GM18511 (cell line): ENCODE data around the gene AP2A2.

Experiments used
- ATAC-seq: cut with Tn5 transposase; IDR thresholded peaks from one replicate; pipeline ENCODE4 v1.9.1; 2021; ENCODE audit warnings: mild to moderate bottlenecking, moderate library complexity; ENCODE audit not compliant: unreplicated experiment

Gene AP2A2

DNA sequence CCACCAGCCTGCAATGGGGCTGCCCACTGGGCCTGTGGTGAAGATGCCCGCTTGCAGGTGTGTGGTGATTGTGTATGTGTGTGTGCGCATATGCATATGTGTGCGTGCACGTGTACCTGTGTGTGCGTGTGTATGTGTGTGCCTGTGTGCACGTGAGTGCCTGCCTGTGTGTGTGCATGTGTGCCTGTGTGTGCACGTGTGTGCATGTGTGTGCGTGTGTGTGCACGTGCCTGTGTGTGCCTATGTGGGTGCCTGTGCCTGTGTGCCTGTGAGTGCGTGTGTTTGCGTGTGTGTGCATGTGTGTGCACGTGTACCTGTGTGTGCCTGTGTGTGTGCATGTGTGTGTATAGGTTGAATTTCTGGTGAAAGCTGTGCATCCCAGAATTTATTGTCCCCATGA lies 113.3 kb downstream of the AP2A2 start:
- no peak for ATAC-seq

DNA sequence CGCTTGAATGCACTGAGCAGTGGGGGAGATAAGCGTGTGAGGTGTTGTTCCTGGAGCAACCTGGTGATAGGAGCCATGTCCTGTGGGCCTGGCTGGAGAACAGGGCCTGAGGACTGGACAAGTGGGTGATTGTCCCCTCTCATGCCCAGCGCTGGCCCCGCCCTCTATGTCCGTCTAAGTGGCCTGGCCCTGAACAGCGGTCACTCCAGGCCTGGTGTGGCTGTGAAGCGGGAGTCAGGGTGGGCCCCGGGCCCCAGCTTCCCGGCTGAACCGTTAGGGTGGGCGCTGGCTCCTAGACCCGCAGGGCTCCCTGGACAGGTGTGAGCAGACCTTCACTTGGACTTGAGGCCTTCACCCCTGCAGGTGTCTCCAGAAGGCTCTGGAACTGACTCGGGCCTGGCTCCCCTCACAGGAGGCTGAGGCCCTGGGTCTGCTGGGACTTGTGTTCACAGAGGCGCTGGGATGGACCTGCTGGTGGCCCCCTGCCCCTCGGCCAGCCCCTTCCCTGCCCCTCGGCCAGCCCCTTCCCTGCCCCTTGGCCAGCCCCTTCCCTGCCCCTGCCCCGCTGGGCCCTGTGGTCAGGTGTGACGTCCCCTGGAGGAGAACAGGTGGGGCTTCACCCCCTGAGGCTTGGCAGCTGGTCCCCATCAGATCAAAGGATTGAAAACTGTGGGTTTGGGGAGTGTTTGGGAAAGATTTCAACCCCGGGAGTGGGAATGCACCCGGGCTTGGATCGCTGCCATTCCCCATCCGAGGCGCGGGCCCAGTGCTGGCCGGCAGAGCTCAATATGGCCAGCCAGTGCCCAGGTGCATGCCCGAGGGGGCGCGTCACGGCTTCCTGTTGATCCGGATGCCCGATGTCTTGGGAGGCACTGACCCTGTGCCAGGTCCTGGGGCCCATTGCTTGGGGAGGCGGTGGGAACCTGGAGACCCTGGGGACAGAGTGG lies 114.1 kb downstream of the AP2A2 start:
- no peak for ATAC-seq

DNA sequence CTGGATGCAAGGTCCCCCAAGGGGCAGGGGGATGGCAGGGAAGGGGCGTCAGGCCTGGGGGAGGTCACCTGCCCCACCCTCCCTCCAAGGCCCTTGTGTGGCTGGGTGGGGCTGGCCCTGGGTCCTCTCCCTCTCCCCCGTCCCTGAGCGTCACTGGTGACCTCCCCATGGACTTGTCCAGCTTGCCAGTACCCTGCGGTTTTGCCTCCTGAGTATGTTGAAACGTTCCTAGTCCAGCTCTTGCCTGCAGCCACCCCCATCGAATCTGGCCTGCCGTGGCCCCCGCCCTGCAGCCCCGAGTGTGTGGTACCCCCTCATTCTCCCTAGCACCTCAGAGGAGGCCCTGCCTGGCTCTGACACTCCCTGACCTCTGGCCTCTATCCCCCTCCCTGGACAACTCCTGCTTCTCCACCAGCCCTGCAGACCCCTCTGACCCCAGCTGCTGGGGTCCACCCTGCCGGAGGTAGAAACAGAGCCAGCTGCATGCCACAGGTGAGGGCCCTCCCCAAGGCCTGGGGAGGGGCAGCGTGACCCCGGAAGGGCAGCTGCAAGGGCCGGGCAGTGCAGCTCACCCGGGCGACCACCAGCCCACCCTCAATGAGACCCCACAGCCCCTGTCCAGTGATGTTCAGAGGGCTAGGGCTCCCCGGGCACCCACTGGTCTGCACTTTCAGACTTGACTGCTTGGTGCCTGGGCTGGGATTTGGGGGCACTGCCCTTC lies 114.9 kb downstream of the AP2A2 start:
- ATAC-seq, result no peak

DNA sequence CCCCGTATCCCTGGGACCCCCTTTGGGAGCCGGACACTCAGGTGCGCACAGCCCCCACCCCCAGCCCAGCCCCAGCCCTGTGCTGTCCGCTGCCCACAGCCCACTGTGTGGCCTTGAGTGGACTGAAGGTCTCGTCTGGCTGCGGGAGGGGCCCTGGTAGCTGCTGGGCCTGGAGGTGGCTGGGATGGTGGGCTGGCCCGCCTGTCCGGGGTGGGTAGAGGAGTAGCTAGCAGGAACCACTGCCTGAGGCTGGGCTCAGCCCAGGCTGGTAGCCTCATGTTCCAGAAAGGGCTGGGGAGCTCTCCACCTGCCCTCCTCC lies 115.4 kb downstream of the AP2A2 start:
- no peak for ATAC-seq

DNA sequence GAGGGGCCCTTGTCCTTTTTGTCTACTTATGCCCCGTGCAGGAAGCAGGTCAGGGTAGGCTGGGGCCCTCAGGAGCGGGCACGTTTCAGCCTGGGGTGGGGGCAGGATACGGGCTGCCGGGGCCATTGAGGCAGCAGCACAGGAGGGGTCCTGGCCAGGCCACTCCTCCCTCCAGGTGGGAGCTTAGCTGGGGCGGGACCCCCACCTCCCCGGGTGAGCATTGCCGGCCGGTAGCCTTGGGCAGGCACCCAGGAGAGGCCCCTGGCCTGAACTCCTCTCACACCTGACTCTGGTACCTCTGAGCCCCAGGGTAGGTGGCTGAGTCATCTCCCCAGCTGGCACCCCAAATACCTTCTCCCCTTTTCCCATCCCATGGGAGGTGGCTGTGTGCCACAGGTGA lies 115.8 kb downstream of the AP2A2 start:
- ATAC-seq, result no peak

DNA sequence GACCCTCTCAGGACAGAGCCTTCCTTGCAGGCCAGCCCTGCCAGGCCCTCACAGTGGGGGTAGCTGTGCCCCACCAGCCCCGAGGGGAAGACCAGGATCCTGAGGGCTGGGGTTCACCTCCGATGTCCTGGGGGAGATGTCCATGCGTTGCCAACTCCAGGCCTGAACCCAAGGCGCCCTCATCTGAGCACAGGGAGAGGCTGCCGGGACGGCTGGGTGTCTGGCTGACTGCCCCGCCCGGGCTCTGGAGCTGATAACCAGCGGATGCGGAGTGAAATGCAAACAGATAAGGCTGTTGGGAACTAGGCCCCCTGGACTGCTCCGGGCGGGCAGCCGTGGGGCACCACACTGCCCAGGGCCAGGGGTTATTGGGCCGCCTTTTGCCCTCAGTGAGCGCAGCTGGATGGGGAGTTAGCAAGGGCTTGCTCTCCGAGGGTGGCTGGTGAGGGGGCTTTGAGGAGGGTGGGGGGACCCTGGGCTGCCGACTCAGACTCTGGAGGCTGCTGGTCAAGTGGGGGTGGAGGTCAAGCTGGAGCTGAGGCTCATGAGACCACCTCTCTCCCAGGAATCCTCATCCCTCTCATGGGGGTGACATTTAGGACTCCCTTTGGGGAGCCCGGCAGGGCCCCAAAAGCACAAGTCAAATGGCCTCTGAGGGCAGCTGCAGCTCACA lies 116.4 kb downstream of the AP2A2 start:
- ATAC-seq, result no peak

DNA sequence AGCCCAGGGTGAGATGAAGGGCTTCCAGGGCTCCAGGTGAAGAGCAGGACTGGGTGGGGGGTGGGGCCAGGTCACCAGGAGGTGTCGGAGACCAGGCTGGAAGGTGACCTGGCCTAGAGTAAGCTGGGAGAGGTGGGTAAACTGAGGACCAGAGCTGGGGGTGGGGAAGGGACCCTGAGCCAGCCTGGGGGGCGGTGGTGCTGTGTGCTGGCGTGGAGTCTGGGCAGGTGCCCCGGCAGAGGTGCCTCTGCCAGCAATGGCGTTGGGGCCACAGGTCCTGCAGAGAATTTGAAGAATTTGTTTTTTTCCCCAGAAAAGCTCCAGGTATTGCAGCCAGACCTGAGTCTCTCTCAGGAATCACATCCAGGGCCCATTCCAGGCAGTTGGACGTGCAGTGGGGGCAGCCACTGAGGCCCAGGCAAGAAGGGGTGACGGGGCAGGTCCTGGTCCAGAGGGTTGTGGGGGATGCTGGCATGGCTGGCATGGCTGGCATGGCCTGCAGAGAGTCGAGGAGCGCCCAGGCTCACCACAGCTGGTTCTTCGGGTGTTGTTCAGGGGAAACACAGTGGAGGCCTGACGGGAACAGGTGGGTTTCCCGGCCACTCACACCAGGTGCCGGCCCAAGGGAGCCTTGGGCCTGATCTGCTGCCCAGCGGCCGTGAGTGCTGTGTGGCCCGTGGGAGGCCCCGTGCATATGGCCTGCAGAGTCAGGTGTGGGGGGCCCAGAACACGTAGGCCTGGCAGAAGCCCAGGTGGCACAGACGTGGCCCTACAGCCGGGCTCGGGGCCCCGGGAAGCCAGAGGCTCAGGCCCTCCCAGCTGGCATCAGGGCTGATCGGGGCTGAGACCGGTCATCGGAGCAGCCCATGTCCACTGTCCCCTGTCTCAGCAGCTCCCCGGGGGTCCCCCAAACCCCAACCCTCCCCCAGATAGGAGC lies 117.2 kb downstream of the AP2A2 start:
- ATAC-seq, result no peak

DNA sequence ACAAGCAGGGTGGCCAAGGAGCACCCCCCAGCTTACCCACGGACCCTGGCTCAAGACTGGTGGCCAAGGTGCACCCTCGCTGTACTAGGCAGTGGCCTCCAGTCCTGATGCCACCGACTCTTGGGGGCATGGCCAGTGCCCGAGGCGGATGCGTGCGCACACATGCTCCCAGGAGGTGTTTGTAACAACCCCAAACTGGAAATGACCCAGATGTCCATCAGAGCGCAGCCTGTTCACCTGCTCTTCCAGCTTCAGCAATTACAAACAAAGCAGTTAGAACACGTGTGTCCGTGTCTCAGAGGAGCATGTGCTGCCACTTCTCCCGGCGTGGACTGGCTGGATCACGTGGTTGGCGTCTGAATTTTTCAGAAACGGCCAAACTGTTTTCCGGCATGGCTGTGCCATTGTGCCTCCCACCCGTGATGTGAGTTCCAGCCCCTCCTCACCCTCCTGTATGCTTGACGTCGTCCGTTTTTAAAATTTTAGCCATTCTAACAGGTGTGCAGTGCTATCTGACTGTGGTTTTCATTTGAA lies 118.0 kb downstream of the AP2A2 start:
- ATAC-seq, result no peak

DNA sequence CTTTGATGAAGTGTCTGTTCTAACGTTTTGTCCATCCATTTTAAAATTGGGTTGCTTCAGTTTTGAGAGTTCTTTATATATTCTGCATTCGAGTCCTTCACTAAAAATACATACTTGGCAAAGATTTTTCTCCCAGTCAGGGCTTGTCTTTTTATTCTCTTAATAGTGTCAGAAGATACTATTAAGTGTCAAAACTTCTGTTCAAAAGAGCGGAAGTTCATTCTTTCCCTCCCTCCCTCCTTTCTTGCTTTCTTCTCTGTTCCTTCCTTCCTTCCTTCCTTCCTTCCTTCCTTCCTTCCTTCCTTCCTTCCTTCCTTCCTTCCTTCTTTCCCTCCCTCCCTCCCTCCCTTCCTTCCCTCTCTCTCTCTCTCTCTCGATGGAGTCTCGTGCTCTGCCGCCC lies 118.5 kb downstream of the AP2A2 start:
- ATAC-seq, result no peak

DNA sequence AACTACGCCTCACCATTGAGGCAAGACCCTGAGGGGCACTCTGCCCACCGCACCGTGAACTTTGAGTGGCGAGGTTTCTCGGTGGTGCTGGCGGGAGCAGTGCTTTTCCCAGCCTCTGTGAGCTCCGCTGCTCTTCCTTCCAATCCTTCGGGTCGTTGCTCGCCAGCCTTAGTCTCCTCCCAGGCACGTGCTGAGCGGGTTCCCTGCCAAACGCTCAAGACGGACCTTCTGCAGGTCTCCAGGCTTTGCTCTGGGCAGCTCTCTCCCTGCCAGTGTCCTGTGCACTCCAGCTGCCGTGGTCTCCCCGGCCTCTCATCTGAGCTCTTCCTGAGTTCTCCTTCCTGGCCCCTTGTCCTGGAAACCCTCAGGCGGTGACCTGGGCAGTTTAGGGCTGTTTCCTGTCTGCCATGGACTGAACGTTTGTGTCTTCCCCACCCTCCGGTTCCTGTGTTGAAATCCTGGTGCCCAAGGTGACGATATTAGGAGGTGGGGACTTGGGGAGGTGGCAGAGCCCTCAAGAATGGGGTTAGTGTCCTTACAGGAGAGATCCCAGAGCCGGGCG lies 122.0 kb downstream of the AP2A2 start:
- ATAC-seq, result no peak

DNA sequence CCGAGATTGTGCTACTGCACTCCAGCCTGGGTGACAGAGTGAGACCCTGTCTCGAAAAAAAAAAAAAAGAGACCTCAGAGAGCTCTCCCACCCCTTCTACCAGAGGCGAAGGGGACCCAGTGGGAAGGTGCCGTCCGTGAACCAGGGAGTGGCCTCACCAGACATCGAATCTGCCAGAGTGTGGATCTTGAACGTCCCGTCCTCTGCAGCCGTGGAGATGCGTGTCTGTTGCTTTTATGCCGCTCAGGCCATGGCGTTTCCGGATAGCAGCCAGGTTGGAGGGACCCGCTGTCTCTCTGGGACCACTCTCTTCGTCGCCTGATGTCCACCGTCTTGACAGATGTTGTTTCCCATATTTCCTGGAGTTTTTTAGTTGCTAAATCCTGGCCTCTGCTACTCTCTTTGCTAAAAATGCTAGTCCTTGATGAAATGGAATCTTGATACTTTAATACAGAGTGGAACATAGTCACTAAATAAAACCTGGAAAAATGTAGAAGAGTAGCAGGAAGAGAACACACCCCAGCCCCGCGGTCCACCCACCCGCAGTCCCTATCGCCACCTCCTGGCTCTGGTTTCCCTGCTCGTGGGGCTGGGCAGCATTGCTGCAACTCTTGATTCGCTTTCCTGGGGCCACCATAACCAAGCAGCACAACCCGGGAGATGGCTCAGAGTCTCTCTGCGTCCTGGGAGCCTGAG lies 122.9 kb downstream of the AP2A2 start:
- ATAC-seq, result no peak

DNA sequence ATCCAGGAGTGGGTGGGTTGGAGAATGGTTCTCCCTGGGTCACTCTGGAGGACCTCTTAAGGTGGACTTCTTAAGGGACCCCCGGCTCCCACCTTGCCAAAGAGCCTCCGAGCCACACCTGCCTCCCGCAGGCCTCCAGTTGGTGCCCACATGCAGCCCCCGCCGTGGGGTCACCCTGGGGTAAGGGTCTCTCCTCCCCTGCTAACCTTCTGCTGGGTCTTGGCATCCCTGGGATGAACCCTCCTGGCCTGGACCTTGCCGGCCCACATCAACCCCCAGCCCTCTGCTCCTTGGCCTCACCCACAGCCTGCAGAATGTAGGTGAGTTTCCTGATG lies 123.4 kb downstream of the AP2A2 start:
- ATAC-seq, result no peak

DNA sequence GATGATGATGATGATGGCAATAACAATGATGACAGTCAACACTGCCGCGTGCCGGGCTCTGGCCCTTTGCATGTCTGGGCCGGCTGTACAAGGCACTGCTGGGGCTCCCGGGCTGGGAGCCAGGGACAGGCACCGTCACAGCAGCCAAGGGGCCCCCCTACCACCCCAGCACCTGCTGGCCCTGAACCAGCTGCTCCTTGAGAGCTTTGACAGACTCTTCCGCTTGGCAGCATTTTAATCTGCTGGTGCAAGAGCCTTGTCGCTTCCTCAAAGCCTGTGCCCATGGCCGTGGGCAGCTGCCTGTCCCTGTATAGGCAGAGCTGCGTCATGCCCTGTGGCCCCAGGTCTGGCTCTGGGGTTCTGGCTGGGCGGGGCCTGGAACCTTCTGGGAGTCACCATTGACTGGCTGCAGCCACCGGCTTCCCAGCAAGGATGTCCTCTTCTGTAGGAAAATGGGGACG lies 123.8 kb downstream of the AP2A2 start:
- no peak for ATAC-seq

DNA sequence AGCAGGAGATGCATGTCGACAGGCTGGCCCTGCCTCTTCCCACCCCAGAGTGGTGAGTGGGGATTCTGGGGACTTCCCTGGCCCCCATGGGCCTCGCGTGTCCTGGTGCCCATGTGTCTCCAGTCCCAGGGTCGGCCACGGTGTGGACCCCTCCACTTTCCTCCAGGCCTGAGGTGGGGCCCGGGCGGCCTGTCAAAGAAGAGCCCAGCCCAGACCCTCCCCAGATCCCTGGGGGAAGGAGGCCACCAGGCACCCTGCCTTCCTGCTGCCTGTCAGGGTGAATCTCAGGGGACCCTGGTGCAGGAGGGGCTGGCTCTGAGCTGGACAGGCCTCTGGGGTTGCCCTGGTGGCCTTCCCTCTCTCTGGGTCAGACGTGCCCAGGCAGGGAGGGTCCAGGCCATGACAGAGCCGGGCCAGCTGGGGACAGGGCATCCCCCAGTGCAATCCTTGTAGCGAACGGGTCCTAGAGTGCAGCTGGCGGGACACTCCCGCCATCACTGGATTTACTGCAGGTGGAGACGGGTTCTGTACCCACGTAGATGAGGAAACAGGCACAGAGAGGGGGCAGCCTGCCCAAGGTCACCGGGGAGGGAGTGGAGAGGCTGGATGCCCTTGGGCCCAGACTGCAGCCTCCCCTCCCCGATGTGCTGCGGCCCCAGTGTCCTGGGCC lies 124.4 kb downstream of the AP2A2 start:
- ATAC-seq, result no peak

DNA sequence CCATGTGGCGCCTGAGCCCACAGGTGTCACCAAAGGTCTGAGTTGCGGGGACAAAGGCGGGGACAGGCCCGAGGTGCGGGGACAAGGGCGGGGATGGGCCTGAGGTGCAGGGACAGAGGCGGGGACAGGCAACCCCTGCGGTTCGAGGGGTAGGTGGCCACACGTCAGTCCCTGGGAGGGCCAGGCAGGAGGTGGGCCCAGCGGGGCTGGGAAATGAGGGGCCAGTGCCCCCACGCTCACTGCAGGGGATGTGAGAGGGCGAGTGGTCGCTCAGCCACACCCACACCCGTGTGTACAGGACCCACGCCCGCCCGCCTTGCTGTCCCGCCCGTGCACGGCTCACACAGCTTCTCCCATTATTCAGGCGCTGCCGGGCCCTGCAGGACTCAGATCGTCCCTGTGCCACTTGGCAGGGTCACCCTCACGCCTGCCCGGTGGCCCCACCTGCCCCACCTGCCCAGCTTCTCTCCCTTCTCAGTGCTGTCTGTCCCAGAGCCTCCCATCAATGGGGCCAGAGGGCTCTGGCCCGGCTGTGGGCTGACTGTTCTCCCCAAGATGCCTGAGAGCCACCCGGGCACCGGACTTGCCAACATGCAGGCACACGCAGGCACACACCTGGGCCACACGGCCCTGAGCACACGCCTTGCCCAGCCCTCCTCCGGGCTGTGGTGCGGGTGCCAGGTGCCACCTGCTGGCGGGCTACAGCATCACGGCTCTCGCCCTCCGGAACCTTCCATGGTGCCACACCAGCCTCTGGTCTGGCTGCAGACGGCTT lies 125.1 kb downstream of the AP2A2 start:
- no peak for ATAC-seq

DNA sequence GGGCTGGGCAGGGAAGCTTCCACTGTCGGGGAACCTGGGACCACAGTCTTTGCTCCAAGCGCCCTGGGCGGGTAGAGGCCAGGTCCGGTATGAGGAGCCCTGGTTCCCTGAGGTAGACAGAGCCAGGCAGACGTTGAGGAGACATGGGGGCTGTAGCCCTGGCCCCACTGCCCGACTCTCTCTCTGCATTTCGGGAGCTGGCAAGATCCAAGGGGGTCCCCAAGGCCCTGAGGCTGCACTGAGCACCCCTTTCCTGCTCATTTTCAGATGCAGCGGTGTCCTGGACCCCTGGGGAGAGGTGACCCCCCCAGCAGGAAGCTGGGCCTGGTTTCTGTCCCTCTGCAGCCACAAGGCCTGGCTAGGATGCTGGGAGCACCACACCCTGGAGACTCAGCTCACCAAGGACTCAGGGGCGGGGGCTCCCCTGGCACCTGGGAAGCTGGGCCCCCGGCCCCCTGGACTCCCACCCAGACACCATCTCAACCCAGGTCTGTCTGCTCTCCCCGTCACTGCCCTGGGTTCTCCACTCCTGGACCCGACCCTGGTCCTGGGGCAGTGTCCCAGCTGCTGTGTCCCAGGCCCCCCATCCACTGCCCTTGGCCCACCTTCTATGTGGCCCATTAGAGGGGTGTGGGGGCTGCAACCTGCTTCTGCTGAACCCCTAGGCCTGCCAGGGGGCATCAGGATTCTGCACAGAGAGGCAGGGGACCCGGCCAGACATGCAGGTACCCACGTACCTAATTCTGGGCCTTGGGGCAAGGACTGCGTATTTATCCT lies 125.9 kb downstream of the AP2A2 start:
- no peak for ATAC-seq
